HS-5 (cell line): ENCODE data around the gene GFPT2.

Source experiments
- DNase-seq: peaks from one replicate; pipeline ENCODE4 v3.0.0-alpha.2; 2012; ENCODE audit warnings: low read depth

Gene GFPT2

DNA sequence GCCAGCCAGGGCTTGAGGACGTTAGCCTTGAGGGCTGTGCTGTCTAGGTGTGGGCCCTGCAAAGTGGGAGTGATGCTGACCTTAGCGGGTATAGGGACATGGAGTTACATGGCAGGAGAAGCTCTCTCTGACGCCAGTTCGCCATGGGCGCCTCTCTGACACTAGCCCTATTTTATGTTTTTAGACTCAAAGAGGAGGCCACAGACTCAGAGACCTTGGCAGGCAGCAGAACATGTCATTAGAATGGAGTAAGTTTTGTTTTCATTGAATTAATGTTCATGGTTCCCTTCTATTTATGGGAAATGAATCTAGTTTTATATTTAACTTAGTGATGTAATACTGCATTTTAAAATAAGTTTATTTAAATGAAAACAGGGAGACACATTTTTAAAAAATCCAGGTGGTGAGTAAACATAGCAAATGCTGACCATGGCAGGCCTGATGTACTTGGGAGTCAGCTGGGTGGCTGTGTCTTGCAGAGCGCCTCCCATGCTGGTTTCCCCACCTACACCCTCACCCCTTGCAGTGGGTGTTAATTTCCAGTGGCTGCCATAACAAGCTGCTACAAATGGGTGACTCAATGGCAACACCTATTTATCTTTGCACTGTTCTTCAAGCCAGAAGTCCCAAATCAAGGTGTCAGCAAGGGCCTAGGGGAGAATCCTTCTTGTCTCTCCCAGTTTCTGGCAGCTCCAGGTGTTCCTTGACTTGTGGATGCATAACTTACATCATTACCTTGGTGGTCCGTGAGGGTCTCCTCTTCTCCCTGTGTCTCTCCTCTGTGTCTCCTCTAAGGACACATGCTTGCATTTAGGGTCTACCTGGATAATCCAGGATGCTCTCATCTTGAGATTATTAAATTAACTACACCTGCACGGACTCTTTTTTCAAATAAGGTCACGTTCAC lies 25.6 kb upstream of the GFPT2 start:
- no peak for DNase-seq

DNA sequence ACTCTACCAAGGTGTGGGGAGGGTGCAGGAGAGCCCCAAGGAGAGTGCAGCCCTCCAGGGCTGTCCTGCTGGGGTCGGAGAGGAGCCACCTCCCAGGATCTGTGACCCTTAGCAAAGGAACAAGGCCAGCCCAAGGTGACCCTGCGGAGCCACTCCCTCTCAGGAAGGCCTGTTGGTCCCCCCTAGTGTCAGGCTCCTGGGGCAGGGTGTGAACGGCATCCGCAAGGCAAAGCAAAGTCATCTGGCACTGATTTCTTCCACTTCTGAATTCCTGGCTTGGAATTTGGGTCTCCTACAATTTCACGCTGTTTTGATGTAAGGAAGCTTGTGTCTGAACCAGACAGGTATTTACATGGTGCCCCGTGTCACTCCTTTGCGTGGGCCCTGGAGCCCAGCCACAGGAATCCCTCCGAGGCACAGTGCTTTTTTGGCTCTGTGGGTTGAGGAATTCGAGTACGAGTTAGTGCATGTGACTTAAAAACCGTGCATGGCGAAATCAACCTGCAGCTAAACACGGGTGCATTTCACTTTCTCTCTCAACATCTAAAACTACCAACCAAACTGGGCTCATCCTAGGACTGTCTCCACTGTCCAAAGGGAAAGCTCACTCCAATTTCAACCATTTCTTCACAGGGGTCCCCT lies 24.5 kb upstream of the GFPT2 start:
- DNase-seq = no peak

DNA sequence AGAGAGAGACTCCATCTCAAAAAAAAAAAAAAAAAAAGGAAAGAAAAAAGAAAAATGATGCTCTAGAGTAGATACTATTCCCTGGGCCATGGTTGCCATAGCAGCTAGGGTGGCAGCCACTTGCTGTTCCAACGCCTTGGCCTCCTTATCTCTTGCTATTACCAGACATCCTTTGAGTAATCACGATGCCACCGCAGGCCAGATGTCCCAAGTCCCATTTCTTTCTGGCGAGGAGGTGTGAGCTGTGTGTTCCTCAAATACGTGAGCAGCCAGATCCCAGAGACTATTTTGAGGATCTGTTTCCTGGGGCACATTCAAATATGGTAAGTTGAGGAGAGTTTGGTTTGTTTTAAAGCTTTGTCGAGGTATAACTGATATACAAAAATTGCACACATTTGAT lies 23.4 kb upstream of the GFPT2 start:
- DNase-seq = no peak

- no peak for DNase-seq
Measured at GRCh38 chr5:180375955-180376354, 22.8 kb upstream of the GFPT2 start.

DNA sequence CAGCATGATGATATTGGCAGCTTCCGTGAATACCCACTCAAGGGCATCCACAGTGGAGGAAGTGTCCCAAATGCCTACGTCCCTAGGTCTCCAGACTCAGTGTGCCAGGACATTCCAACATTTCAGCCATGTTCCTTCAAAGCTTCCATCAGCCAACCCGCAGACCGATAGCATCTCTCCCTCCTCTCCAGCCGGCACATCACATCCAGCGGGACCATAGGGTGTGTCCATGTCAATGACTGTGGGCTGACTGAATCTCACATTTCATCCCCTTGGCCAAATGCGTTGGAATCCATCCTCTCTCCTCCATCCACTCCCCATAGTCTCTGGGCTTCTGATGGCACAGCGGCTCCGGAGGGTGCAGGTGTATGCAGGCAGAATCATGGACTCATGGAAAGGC lies 22.2 kb upstream of the GFPT2 start:
- DNase-seq = no peak

GRCh38 chr5:180373870-180374269 lies 20.7 kb upstream of the GFPT2 start:
- DNase-seq = no peak

- no peak for DNase-seq
Measured at GRCh38 chr5:180373454-180373853, 20.3 kb upstream of the GFPT2 start.

DNA sequence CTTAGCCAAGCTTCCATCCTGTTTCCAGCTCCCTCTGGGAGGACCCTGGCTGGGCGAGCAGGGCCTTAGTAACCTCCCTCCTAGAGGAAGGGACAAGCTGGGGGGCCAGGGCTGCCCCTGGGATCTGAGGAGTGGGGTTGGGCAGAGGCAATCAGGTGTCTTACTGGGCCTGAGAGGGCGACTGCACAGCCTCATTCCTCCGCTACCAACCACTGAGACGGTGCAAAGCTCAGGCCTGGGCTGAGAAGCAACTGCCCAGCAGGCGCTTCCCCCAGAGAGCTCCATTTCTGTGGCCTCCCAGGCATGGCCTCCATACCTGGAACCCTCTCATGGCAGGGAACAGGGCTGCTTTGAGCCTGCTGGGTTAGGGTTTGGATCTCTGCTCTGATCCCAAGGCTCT lies 18.8 kb upstream of the GFPT2 start:
- no peak for DNase-seq

- no peak for DNase-seq
Measured at GRCh38 chr5:180370861-180371641, 17.9 kb upstream of the GFPT2 start.

DNA sequence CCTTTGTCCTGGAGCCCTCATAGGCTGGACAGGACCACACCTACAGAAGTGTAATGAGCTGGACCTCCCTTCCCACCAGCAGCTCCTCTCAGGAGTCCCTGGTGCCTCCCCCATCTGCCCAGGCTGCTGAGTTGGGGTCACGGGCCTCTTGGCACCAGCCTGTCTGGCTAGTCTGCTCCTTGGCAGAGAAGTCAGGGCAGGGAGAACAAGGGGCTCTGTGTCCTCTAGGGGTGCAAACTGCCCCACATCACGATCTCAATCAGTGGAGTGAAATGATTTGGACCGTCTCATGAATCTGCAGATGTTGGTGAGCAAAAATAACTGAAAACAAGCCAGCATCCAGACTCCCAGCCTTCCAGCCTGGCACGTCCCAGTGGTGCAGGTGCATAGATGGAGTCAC lies 14.9 kb upstream of the GFPT2 start:
- DNase-seq = no peak

DNA sequence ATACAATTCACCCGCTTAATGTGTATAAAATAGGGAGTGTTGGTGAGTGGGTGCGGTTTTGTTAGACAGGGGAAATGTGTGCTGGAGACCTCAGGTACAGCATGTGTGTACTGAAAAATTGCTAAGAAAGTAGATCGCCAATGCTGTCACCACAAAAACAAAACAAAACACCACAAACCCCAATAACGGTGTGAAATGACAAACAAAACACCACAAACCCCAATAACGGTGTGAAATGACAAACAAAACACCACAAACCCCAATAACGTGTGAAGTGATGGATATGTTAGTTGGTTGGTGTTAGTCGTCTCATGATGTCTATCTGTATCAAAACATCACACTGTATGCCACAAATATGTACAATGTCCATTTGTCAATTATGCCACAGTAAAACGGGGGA lies 14.2 kb upstream of the GFPT2 start:
- DNase-seq = no peak

- DNase-seq = no peak
Measured at GRCh38 chr5:180366326-180366725, 13.2 kb upstream of the GFPT2 start.

DNA sequence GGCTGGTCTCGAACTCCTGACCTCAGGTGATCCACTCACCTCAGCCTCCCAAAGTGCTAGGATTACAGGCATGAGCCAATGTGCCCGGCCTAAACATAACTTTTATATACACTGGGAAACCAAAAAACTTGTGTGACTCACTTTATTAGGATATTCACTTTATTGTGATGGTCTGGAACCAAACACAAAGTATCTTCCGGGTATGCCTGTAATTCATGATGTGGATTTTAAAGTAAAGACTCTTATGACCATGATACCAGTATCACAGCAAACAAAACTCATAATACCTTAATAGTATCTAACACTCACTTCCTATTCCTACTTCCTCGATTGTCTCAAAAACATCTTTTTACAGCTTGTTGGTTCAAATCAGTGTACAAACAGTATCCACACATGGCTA lies 12.7 kb upstream of the GFPT2 start:
- DNase-seq = no peak

DNA sequence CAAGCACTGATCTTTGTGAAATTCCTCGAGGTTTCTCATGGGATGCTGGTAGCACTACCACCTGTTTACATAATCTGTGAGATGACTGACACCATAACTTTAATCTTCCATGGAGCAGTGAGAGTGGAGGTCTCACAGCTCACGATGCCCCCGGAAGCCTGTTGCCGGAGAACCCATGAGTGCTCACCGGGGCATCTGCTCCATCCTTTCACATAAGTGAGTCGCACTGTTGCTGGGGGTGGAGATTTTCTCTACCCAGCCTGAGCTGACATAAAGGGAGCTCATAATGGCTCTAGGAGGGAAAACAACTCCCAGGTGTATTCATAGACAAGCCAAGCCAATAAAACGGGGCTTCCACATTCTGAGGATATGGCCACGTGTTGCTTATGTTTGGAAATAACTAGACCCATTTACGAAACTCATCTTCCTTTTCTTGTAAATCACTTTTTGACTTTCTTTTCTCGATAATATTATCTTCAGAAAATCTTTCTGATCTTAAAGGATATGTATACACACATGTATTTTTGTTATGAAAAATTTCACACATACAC lies 11.2 kb upstream of the GFPT2 start:
- DNase-seq = no peak

DNA sequence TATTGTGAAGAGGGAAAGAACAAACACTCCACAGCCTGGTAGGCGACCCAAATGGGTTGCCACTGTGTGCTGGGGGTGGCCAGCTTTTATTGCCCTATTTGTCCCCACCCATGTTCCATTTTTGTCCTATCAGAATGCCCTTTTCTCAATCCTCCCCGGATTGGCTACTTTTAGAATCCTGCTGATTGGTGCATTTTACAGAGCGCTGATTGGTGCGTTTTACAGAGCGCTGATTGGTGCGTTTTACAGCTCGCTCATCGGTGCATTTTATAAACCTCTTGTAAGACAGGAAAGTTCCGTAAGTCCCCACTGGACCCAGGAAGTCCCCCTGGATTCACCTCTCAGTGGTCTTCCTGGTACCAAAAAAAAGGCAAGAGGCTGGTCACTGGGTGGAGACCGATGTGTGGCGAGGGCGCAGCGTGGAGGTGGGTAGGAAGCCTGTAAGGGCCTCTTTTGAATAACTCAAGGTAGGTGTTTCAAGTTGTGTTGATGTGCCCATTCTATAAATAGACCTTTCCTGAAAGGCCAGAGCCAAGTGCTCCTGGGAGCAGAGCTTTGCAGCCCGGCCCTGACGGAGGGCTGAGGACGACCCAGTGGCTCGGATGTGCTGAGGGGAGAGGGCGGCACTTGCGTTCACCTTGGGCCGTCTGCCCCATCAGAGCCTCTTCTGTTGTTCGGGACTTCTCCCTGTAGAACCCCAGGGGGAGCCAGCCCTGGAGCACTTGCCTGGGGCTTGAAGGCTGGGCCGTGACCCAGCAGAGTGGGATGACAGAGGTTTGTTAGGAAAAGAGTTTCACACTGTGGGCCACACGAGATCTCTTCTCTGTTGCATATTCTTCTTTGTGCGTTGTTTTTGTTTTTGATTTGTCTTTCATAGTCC lies 7.2 kb upstream of the GFPT2 start:
- no peak for DNase-seq

GRCh38 chr5:180358694-180359093 lies 5.6 kb upstream of the GFPT2 start:
- no peak for DNase-seq

DNA sequence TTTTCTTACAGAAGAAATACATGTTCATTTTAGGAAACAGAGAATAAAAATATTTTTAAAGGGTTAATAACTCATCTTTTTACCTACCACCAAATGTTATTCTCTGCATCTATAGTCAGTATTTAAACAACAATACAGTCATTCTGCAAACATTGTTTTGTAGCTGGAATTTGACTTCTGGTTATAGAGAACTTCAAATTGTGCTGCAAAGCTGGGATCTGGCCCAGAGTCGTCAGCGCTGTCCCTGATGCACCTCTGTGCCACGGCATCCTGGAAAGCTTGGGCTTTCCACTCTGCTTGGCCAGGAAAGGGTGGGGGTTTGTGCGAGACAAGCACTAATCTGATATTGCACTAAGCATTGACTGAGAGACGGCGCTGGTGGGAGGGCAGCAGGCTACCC lies 5.0 kb upstream of the GFPT2 start:
- DNase-seq = no peak

- no peak for DNase-seq
Measured at GRCh38 chr5:180354966-180355365, 1.8 kb upstream of the GFPT2 start.

GRCh38 chr5:180353980-180354452 lies 880 bp upstream of the GFPT2 start:
- no peak for DNase-seq

DNA sequence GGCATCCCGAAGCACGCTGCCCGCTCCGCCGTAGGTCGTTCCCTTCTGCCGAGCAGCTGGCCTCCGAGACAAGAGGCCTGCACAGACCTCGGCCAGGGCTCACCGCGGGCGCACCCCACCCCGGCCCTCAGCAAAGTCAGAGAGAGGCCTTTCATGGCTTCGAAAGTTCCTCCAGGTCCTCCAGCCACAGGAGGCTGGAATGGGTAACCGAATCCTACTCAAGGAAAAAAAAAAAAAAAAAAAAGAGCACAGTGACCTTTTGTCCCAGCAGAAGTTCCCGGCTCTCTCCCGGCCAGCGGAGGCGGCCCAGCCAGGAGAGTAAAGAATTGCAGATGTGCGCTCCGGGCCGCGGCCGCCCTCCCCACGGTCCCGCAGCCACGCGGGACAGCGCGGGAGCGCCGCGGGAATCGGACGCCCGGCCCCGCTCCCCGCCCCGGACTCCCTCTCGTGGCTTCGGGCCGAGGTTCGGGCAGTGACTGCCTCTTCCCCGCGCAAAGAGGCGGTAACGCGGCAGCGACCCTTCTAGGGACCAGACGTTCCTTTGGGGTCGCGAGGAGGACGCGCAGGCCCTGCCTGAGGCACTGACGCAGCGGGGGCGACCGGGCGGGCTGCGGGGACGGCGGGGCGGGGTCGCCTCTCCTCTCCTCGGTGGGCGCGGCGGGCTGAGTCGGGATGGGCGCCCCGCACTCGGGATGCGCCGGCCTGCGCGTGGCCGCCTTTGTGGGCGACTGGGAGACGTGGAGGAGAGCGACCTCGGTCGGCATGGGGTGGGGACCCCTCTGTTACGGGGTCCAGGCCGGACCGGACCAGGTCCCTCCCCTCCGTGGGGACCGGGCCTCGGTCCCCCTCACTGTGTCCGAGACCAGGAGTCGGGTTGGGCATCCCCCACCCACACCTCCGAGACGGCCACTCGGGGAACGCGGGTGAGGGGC lies 754 bp downstream of the GFPT2 start:
- no peak for DNase-seq
